Endothelial cell of umbilical vein (primary cell): ENCODE measurements around the gene C16orf74. TPM values are rescaled to one million over a fixed set of nuclear protein-coding genes. Genes with fewer than 3 reads are reported as not detected.

Experiments used
- BruUV-seq: library from RNA; stranded (reverse); fragments of 400-500 nt; replicated peaks from 2 replicates; lab custom pipeline; 2021; lab: Mats Ljungman, UMichigan
- CTCF ChIA-PET: fragments of 300-600, 350-600 bp; sonication (Branson Sonifier 250); formaldehyde crosslinking; loops from one replicate; lab custom pipeline; 2021; ENCODE audit warnings: antibody characterized with exemption, inconsistent platforms; lab: Charles Lee
- POLR2A ChIA-PET: fragments of 300-600, 350-600 bp; sonication (Branson Sonifier 250); formaldehyde crosslinking; loops from one replicate; lab custom pipeline; 2021; ENCODE audit warnings: antibody characterized with exemption, inconsistent platforms; lab: Charles Lee
- DNase-seq: peaks from one replicate; pipeline ENCODE4 v3.0.0-alpha.2; 2011; ENCODE audit warnings: low read depth, low spot score
- FAIRE-seq: peaks from 2 replicates; lab custom pipeline; 2011; peaks lifted over from hg19 to GRCh38; lab: Jason Lieb, UNC
- H2AFZ ChIP-seq: 2 replicates; pipeline ENCODE4 v1.6.0; 2012; ENCODE audit warnings: low read depth, low read length, control low read depth, inconsistent platforms
- H3K27ac ChIP-seq: 2 replicates; pipeline ENCODE4 v1.5.1; 2011; ENCODE audit warnings: low read depth, mild to moderate bottlenecking, control low read depth, low read length, moderate library complexity; ENCODE audit not compliant: insufficient read depth
- H3K27me3 ChIP-seq, 2 experiments: 2 replicates each; pipeline versions ENCODE4 v1.6.0 to v1.6.1; 2011; ENCODE audit warnings: low read length in 2 of 2, mixed read lengths in 1 of 2; ENCODE audit not compliant: control insufficient read depth in 2 of 2, insufficient read depth in 2 of 2
- H3K36me3 ChIP-seq, 2 experiments: 2 replicates in 1 of 2; 3 replicates in 1 of 2; pipeline ENCODE4 v1.5.1; 2011; ENCODE audit warnings: low read length in 2 of 2, mild to moderate bottlenecking in 1 of 2, moderate library complexity in 1 of 2; ENCODE audit not compliant: control insufficient read depth in 2 of 2, insufficient read depth in 2 of 2; ENCODE audit errors: extremely low read depth in 1 of 2
- H3K4me1 ChIP-seq: 3 replicates; pipeline ENCODE4 v1.5.1; 2011; ENCODE audit warnings: mild to moderate bottlenecking, low read length; ENCODE audit not compliant: control insufficient read depth, insufficient read depth; ENCODE audit errors: extremely low read depth
- H3K4me2 ChIP-seq: 2 replicates; pipeline ENCODE4 v1.6.1; 2011; ENCODE audit warnings: low read length, control low read depth, mixed read lengths; ENCODE audit not compliant: insufficient read depth
- H3K4me3 ChIP-seq, 3 experiments: fragments of 200-600 bp in 1 of 3; sonication (generic), shearing (Covaris generic) in 1 of 3; replicated peaks in 1 of 3; 2 replicates each; pipeline ENCODE4 v1.5.1; 2011 to 2016; ENCODE audit warnings: control low read depth in 3 of 3, low read length in 3 of 3, mild to moderate bottlenecking in 2 of 3, inconsistent platforms in 1 of 3, low read depth in 1 of 3, moderate library complexity in 1 of 3; ENCODE audit not compliant: insufficient read depth in 1 of 3
- H3K79me2 ChIP-seq: 2 replicates; pipeline ENCODE4 v1.6.0; 2012; ENCODE audit warnings: low read length, inconsistent platforms; ENCODE audit not compliant: control insufficient read depth, insufficient read depth
- H3K9ac ChIP-seq: replicated peaks from 2 replicates; pipeline ENCODE3; 2011; ENCODE audit warnings: low read length, control low read depth; ENCODE audit not compliant: insufficient read depth; ENCODE audit errors: extremely low read depth
- H3K9me1 ChIP-seq: replicated peaks from 3 replicates; pipeline ENCODE4 v1.6.0; 2011; ENCODE audit warnings: mild to moderate bottlenecking, low read length; ENCODE audit not compliant: control insufficient read depth, insufficient read depth; ENCODE audit errors: extremely low read depth
- H3K9me3 ChIP-seq: replicated peaks from 2 replicates; pipeline ENCODE4 v1.5.1; 2012; ENCODE audit warnings: low read length, inconsistent platforms; ENCODE audit not compliant: control insufficient read depth, insufficient read depth
- H4K20me1 ChIP-seq: replicated peaks from 2 replicates; pipeline ENCODE3; 2011; ENCODE audit warnings: mild to moderate bottlenecking, low read length; ENCODE audit not compliant: control insufficient read depth, insufficient read depth; ENCODE audit errors: extremely low read depth
- EZH2 ChIP-seq: IDR thresholded peaks from 2 replicates; pipeline ENCODE4 v1.6.1; 2012; ENCODE audit warnings: borderline replicate concordance, low read depth, mild to moderate bottlenecking, moderate library complexity, low read length, inconsistent platforms; ENCODE audit not compliant: severe bottlenecking
- FOS ChIP-seq: IDR thresholded peaks from 2 replicates; pipeline ENCODE4 v1.6.1; 2011; ENCODE audit warnings: mild to moderate bottlenecking, low read length, moderate library complexity, borderline replicate concordance; ENCODE audit not compliant: insufficient read depth
- GATA2 ChIP-seq: IDR thresholded peaks from 2 replicates; pipeline ENCODE4 v1.7.0; 2011; ENCODE audit warnings: low read depth, mild to moderate bottlenecking, moderate library complexity, mixed read lengths, low read length; ENCODE audit not compliant: insufficient read length, insufficient read depth
- JUN ChIP-seq: IDR thresholded peaks from 2 replicates; pipeline ENCODE4 v1.6.1; 2011; ENCODE audit warnings: borderline replicate concordance, low read depth; ENCODE audit not compliant: insufficient read length, insufficient read depth
- MYC ChIP-seq: IDR thresholded peaks from one replicate; pipeline ENCODE4 v1.6.1; 2011; ENCODE audit warnings: mild to moderate bottlenecking, low read depth, low read length
- POLR2A ChIP-seq: IDR thresholded peaks from 2 replicates; pipeline ENCODE4 v1.6.1; 2012; ENCODE audit warnings: low read depth, mild to moderate bottlenecking, control low read depth, low read length
- POLR2AphosphoS5 ChIP-seq: IDR thresholded peaks from 2 replicates; pipeline ENCODE4 v1.6.1; 2012; ENCODE audit warnings: low read depth, mild to moderate bottlenecking, control low read depth, low read length, moderate library complexity; ENCODE audit not compliant: insufficient read depth
- dilution Hi-C: fragments of 300-500 bp; cut with MboI; formaldehyde crosslinking; loops from one replicate; pipeline ENCODE4 v1.15.0; 2019; ENCODE audit warnings: low sequenced_read_pairs; ENCODE audit not compliant: extremely low pct_ligation_motif_present
- intact Hi-C: fragments of 100-400 bp; cut with micrococcal nuclease; formaldehyde crosslinking; loops from one replicate; pipeline ENCODE4 v1.10.0; 2022
- polyA plus RNA-seq, 4 experiments: library from polyadenylated mRNA; depleted of rRNA in 3 of 4; stranded (reverse) in 3 of 4; unstranded in 1 of 4; fragments of >200 nt; gene quantifications; 2 replicates each; pipeline versions ENCODE4 v1.2.1 to v1.2.3, GENCODE V29; 2011 to 2012; ENCODE audit warnings: missing spikeins in 1 of 4
- total RNA-seq: library from RNA; stranded (reverse); gene quantifications from 2 replicates; pipeline ENCODE4 v1.2.3, GENCODE V29; 2021
- TF ChIP-seq, protein P1 (sequence below), 2 donors: IDR thresholded peaks; 1 replicate in 1 of 2; 2 replicates in 1 of 2; pipeline ENCODE4 v1.5.1; 2011; ENCODE audit warnings: low read length in 2 of 2, mild to moderate bottlenecking in 2 of 2, moderate library complexity in 2 of 2, control low read depth in 1 of 2, inconsistent platforms in 1 of 2, low read depth in 1 of 2; ENCODE audit not compliant: insufficient read depth in 1 of 2; ENCODE audit errors: extremely low read depth in 1 of 2
- TF ChIP-seq, protein P2 (sequence below): IDR thresholded peaks from 2 replicates; pipeline ENCODE4 v1.6.1; 2011; ENCODE audit not compliant: insufficient read depth, insufficient read length

Gene C16orf74
- total and polyA plus RNA-seq, 2 donors (not counting 3 experiments of a cell fraction or from before 2014, with no cell fraction given), result 12.1 to 38.7 TPM

DNA sequence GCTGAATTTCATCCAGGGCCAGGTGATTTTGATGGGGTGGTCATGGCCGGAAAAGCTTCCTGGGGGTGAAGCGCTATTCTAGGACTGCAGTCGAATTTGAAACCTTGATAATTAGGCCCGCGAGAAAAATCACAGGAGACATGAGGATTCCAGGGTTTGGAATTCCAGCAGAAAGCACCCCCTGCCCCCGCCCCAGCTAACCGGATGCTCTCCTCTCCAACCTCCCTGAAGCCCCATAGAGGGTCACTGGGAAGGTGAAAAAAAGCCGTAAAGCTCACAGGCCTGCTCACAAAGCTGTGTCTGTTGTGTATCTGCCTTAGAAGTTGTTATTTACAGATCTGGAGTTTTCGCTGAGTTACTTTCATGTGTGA lies 61.0 kb downstream of the C16orf74 start:
- Histone ChIP-seq H3K27me3 (no peaks in the 10 kb centered on the region), H3K4me3 (no peak overlapping the region), H3K79me2 (peaks cover 1% of the 10 kb centered on the region), H3K36me3 (no peaks in the 10 kb centered on the region), H2AFZ (no peak overlapping the region), H4K20me1 (no peaks in the 10 kb centered on the region), H3K9me1 (no peaks in the 10 kb centered on the region), H3K27ac (no peak overlapping the region), H3K4me1 (no peaks in the 10 kb centered on the region), H3K9ac (no peak overlapping the region), H3K4me2 (no peak overlapping the region), H3K9me3 (no peaks in the 10 kb centered on the region)
- no TSS peak for BruUV-seq
- TF ChIP-seq EZH2 (no peak), POLR2AphosphoS5 (no peak), JUN (no peak), MYC (no peak), GATA2 (no peak), POLR2A (no peak), FOS (no peak)
- TF ChIP-seq, protein P1, sequence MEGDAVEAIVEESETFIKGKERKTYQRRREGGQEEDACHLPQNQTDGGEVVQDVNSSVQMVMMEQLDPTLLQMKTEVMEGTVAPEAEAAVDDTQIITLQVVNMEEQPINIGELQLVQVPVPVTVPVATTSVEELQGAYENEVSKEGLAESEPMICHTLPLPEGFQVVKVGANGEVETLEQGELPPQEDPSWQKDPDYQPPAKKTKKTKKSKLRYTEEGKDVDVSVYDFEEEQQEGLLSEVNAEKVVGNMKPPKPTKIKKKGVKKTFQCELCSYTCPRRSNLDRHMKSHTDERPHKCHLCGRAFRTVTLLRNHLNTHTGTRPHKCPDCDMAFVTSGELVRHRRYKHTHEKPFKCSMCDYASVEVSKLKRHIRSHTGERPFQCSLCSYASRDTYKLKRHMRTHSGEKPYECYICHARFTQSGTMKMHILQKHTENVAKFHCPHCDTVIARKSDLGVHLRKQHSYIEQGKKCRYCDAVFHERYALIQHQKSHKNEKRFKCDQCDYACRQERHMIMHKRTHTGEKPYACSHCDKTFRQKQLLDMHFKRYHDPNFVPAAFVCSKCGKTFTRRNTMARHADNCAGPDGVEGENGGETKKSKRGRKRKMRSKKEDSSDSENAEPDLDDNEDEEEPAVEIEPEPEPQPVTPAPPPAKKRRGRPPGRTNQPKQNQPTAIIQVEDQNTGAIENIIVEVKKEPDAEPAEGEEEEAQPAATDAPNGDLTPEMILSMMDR (IDR thresholded peaks at IDR 0.05; ENCODE audit: extremely low read depth in 1 of 2, insufficient read depth in 1 of 2, low read depth in 1 of 2, low read length in 2 of 2), result no peak
- TF ChIP-seq, protein P2, sequence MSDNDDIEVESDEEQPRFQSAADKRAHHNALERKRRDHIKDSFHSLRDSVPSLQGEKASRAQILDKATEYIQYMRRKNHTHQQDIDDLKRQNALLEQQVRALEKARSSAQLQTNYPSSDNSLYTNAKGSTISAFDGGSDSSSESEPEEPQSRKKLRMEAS, result no peak
- intact Hi-C loops (loop anchor here (2.0 kb wide), 1 partner anchor 61 kb away; the partner anchor contains the start of gene C16orf74), dilution Hi-C loops (no loop called here)
- no peak for DNase-seq
- no peak for FAIRE-seq
- POLR2A ChIA-PET, result no interaction called here
- CTCF ChIA-PET, result interaction anchor here (1.5 to 2.3 kb wide), 4 partner anchors 14 to 74 kb away, joined by 3 to 9 read pairs (median 6); no protein-coding TSS in a partner anchor
